Ishikawa (cell line): ENCODE results near the gene CD200R1.

ENCODE experiments used
- CREB1 ChIP-seq: IDR thresholded peaks from 2 replicates; pipeline ENCODE4 v1.6.1; 2012; ENCODE audit warnings: low read depth
- EP300 ChIP-seq: IDR thresholded peaks from 2 replicates; pipeline ENCODE4 v1.6.1; 2012; ENCODE audit warnings: borderline replicate concordance
- FOXM1 ChIP-seq: IDR thresholded peaks from 2 replicates; pipeline ENCODE4 v1.6.1; 2012; ENCODE audit warnings: low read depth, borderline replicate concordance
- MAX ChIP-seq: IDR thresholded peaks from 2 replicates; pipeline ENCODE4 v1.6.1; 2012
- NFIC ChIP-seq: IDR thresholded peaks from 2 replicates; pipeline ENCODE4 v1.6.1; 2012
- REST ChIP-seq: IDR thresholded peaks from 2 replicates; pipeline ENCODE4 v1.6.1; 2012; ENCODE audit warnings: low read depth, mild to moderate bottlenecking
- YY1 ChIP-seq: IDR thresholded peaks from 2 replicates; pipeline ENCODE4 v1.6.1; 2012; ENCODE audit warnings: low read depth

- no peak for TF ChIP-seq YY1
- no peak for TF ChIP-seq REST
- TF ChIP-seq MAX: no peak
- TF ChIP-seq NFIC: no peak
- no peak for TF ChIP-seq FOXM1
- no peak for TF ChIP-seq CREB1
- no peak for TF ChIP-seq EP300
Measured at GRCh38 chr3:112980080-112980479, 5.2 kb upstream of the CD200R1 start.
